ENCODE results near the gene FSTL4. TPM values are rescaled to one million over a fixed set of nuclear protein-coding genes. Genes with fewer than 3 reads are reported as not detected.

The FSTL4 gene
- total RNA-seq, 4 donors from 2014 or later = 0.41 TPM; not detected in 3

DNA sequence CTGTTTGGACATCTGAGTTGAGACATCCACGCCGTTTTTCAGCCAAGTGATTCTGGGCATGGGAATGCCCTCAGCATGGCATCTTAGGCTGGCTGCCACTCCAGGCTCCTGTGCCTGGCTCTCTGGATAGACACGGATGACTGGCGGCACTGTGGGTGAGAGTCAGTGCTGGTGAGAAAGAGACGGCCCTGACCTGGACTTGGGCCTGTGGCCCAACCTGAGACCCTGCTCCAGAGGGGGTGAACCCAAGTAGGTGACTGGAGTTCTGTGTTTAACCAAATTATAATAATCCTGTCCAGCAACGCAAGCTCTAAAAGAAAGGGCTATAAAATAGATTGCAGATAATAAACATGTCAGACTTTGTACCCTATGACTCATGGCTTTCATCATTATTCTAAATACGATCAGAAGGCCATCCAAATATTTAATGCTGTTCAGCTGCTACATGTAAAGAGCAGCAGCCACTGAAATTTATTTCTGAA is 386.6 kb downstream of the FSTL4 start:
- no peak for TF ChIP-seq POLR2A (IDR thresholded peaks at IDR 0.05)
- TF ChIP-seq, protein P1, sequence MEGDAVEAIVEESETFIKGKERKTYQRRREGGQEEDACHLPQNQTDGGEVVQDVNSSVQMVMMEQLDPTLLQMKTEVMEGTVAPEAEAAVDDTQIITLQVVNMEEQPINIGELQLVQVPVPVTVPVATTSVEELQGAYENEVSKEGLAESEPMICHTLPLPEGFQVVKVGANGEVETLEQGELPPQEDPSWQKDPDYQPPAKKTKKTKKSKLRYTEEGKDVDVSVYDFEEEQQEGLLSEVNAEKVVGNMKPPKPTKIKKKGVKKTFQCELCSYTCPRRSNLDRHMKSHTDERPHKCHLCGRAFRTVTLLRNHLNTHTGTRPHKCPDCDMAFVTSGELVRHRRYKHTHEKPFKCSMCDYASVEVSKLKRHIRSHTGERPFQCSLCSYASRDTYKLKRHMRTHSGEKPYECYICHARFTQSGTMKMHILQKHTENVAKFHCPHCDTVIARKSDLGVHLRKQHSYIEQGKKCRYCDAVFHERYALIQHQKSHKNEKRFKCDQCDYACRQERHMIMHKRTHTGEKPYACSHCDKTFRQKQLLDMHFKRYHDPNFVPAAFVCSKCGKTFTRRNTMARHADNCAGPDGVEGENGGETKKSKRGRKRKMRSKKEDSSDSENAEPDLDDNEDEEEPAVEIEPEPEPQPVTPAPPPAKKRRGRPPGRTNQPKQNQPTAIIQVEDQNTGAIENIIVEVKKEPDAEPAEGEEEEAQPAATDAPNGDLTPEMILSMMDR (IDR thresholded peaks at IDR 0.05) = no peak
- no peaks in the 10 kb centered on the region for H3K27me3 ChIP-seq
- intact Hi-C loops (cut with DNase I; ENCODE audit: low total_unique reads) = no loop called here
- peak overlapping the region; percentile 51 to 56 for H3K27ac ChIP-seq
- no peaks in the 10 kb centered on the region for H3K9me3 ChIP-seq
- peak in 1 of 2 donors; percentile 25 for DNase-seq
- no peaks in the 10 kb centered on the region for H3K4me1 ChIP-seq
- no peaks in the 10 kb centered on the region for H3K36me3 ChIP-seq
- H3K4me3 ChIP-seq = no peak overlapping the region

- no peak for TF ChIP-seq POLR2A (IDR thresholded peaks at IDR 0.05)
- TF ChIP-seq, protein P1 (IDR thresholded peaks at IDR 0.05) = no peak
- Histone ChIP-seq H3K27me3 (no peaks in the 10 kb centered on the region), H3K9me3 (no peaks in the 10 kb centered on the region), H3K4me3 (no peak overlapping the region), H3K36me3 (no peaks in the 10 kb centered on the region), H3K4me1 (no peaks in the 10 kb centered on the region), H3K27ac (no peak overlapping the region)
- DNase-seq = no peak
- intact Hi-C loops (cut with DNase I; ENCODE audit: low total_unique reads) = no loop called here
Observed at GRCh38 chr5:133222979-133223378, 389.4 kb downstream of the FSTL4 start.

DNA sequence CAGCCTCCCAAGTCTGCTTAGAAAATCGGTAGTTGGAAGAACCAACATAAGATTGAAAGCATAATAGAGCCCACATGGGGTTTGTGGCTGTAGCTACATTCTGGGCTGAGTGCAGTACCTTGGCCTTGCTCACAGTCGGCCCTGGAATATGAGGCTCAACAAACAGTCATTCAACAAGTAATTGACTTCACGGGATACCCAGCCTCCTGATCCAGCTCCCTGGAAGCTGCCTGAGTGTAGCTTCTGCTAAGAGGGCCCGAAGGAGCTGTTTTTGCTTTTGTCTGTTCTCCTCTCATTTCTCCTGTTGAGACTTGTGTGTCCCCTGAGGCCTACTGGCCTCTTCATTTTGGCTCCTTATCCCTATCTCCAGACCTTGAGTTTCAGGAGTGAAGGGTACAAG is 389.8 kb downstream of the FSTL4 start:
- intact Hi-C loops (cut with DNase I; ENCODE audit: low total_unique reads) = no loop called here
- TF ChIP-seq, protein P1 (IDR thresholded peaks at IDR 0.05) = no peak
- TF ChIP-seq POLR2A (IDR thresholded peaks at IDR 0.05) = no peak
- DNase-seq = no peak
- H3K4me1 ChIP-seq = no peaks in the 10 kb centered on the region
- H3K27me3 ChIP-seq = no peaks in the 10 kb centered on the region
- H3K36me3 ChIP-seq = no peaks in the 10 kb centered on the region
- H3K9me3 ChIP-seq = no peaks in the 10 kb centered on the region
- H3K4me3 ChIP-seq = no peak overlapping the region
- H3K27ac ChIP-seq = no peak overlapping the region

DNA sequence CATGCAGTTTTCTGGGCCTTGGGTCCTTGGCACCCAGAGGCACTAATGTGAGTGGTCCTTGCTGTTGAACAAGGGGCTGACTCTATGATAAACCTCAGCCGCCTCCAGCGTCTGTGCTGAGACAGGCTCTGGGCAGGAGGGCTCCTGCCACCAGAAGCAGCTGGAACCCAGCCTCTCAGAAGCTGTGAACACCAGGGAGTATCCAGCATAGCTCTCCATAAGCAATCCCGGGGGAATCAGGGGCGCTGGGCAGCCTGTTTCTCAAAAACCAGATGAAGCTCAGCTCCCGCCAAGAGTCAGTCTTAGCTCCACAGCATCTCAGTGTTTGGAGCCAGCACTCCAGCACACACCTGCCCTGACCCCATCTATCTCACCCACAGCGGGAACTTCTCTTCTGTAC is 390.3 kb downstream of the FSTL4 start:
- Histone ChIP-seq H3K36me3 (no peaks in the 10 kb centered on the region), H3K4me1 (no peaks in the 10 kb centered on the region), H3K27ac (no peak overlapping the region), H3K27me3 (no peaks in the 10 kb centered on the region), H3K4me3 (no peak overlapping the region), H3K9me3 (no peaks in the 10 kb centered on the region)
- intact Hi-C loops (cut with DNase I; ENCODE audit: low total_unique reads) = no loop called here
- no peak for DNase-seq
- no peak for TF ChIP-seq POLR2A (IDR thresholded peaks at IDR 0.05)
- TF ChIP-seq, protein P1 (IDR thresholded peaks at IDR 0.05) = no peak

GRCh38 chr5:133220851-133221674 is 391.3 kb downstream of the FSTL4 start:
- DNase-seq = no peak

More at GRCh38 chr5:133220851-133221674, 391.3 kb downstream of the FSTL4 start:
- no peaks in the 10 kb centered on the region for H3K9me3 ChIP-seq
- intact Hi-C loops (cut with DNase I; ENCODE audit: low total_unique reads) = no loop called here
- no peaks in the 10 kb centered on the region for H3K27me3 ChIP-seq
- TF ChIP-seq, protein P1 (IDR thresholded peaks at IDR 0.05) = no peak
- TF ChIP-seq POLR2A (IDR thresholded peaks at IDR 0.05) = no peak
- no peak overlapping the region for H3K27ac ChIP-seq
- H3K36me3 ChIP-seq = no peaks in the 10 kb centered on the region
- no peaks in the 10 kb centered on the region for H3K4me1 ChIP-seq
- H3K4me3 ChIP-seq = no peak overlapping the region

Data from uterus (tissue), 4 donors.